K562 (cell line): ENCODE data around the gene RFT1.
"Not testable (repeated sequence)": the region's sequence is repeated elsewhere in the genome, so short reads cannot be mapped to it uniquely, and the experiment has no call there.

Experiments
- AFF1 ChIP-seq, 2 experiments: fragments of 450-650 bp; IDR thresholded peaks; 2 replicates each; pipeline ENCODE4 v1.6.1; 2018; ENCODE audit warnings: mild to moderate bottlenecking in 2 of 2, low read depth in 1 of 2; ENCODE audit not compliant: partially characterized antibody in 2 of 2
- CTCF ChIP-seq, 3 experiments: IDR thresholded peaks in 2 of 3; conservative IDR thresholded peaks in 1 of 3; 2 replicates each; pipeline ENCODE4 v1.5.1; 2011 to 2012; ENCODE audit warnings: low read length in 3 of 3, mild to moderate bottlenecking in 3 of 3, control low read depth in 2 of 3, improper control_type of control experiment in 1 of 3, inconsistent platforms in 1 of 3, low read depth in 1 of 3, mixed read lengths in 1 of 3, moderate library complexity in 1 of 3; ENCODE audit not compliant: insufficient read depth in 2 of 3
- ELF1 ChIP-seq: fragments of 200-800 bp; sonication (Bioruptor generic); IDR thresholded peaks from 2 replicates; pipeline ENCODE4 v1.6.1; 2016; ENCODE audit warnings: missing genetic modification characterization, missing compliant biosample characterization
- GTF3C2 ChIP-seq: IDR thresholded peaks from 3 replicates; pipeline ENCODE4 v1.6.1; 2011; ENCODE audit warnings: borderline replicate concordance, mild to moderate bottlenecking, moderate library complexity; ENCODE audit not compliant: insufficient read length; ENCODE audit errors: extremely low read depth
- RAD21 ChIP-seq, 2 experiments: fragments of 250-450 bp in 1 of 2; fragments of 450-650 bp in 1 of 2; sonication (Bioruptor Pico) in 1 of 2; formaldehyde crosslinking in 1 of 2; IDR thresholded peaks in 1 of 2; conservative IDR thresholded peaks in 1 of 2; 2 replicates each; pipeline versions ENCODE4 v1.4.0 to v1.8.0; 2020 to 2022; ENCODE audit warnings: mild to moderate bottlenecking in 2 of 2, moderate library complexity in 1 of 2
- SIN3A ChIP-seq, 2 experiments: fragments of 150-350 bp in 1 of 2; IDR thresholded peaks; 2 replicates each; pipeline ENCODE4 v1.6.1; 2011 to 2016; ENCODE audit warnings: borderline replicate concordance in 2 of 2, low read depth in 2 of 2, low read length in 2 of 2, mild to moderate bottlenecking in 2 of 2, moderate library complexity in 2 of 2; ENCODE audit not compliant: control insufficient read depth in 1 of 2
- SMARCB1 ChIP-seq: IDR thresholded peaks from 2 replicates; pipeline ENCODE4 v1.6.1; 2011; ENCODE audit warnings: improper control_type of control experiment, low read depth; ENCODE audit not compliant: insufficient read length
- SOX6 ChIP-seq: fragments of 450-650 bp; IDR thresholded peaks from 2 replicates; pipeline ENCODE4 v1.6.1; 2014; ENCODE audit warnings: mild to moderate bottlenecking
- SRF ChIP-seq, 2 experiments: fragments of 250-450, 450-650 bp in 1 of 2; sonication (Bioruptor Pico) in 1 of 2; sonication (generic) in 1 of 2; formaldehyde crosslinking; IDR thresholded peaks; 2 replicates each; pipeline versions ENCODE4 v1.5.0 to v1.5.1; 2020 to 2022; ENCODE audit warnings: mild to moderate bottlenecking in 1 of 2, missing genetic modification reagents in 1 of 2
- TAF15 ChIP-seq: fragments of 200-400 bp; formaldehyde crosslinking; IDR thresholded peaks from 2 replicates; pipeline ENCODE4 v1.6.1; 2017; ENCODE audit warnings: mild to moderate bottlenecking, low read depth, low read length, moderate library complexity
- TCF7L2 ChIP-seq: fragments of 150-350 bp; IDR thresholded peaks from 2 replicates; pipeline ENCODE4 v1.6.1; 2016; ENCODE audit warnings: low read depth, mild to moderate bottlenecking, low read length, moderate library complexity
- TFAM ChIP-seq: fragments of 250-450 bp; sonication (Bioruptor Pico); conservative IDR thresholded peaks from 2 replicates; pipeline ENCODE4 v1.5.0; 2021; ENCODE audit warnings: mild to moderate bottlenecking, moderate library complexity
- ZNF143 ChIP-seq: sonication (generic); formaldehyde crosslinking; IDR thresholded peaks from 2 replicates; pipeline ENCODE4 v1.9.0; 2022; ENCODE audit warnings: mild to moderate bottlenecking, missing genetic modification reagents

- TF ChIP-seq CTCF (IDR thresholded peaks at IDR 0.05 in 2 of 3, conservative IDR thresholded peaks at IDR 0.05 in 1 of 3; ENCODE audit: insufficient read depth in 2 of 3, low read depth in 1 of 3, low read length in 3 of 3); ELF1 (tag); RAD21 (CRISPR knock-in tag; conservative IDR thresholded peaks at IDR 0.05 in 1 of 2, IDR thresholded peaks at IDR 0.05 in 1 of 2); GTF3C2; SIN3A (IDR thresholded peaks at IDR 0.05; ENCODE audit: borderline replicate concordance in 2 of 2, control insufficient read depth in 1 of 2, low read depth in 2 of 2, low read length in 2 of 2); ZNF143 (CRISPR knock-in tag); SMARCB1; AFF1 (IDR thresholded peaks at IDR 0.05; ENCODE audit: low read depth in 1 of 2, partially characterized antibody in 2 of 2); SRF (CRISPR knock-in tag; IDR thresholded peaks at IDR 0.05); TAF15; SOX6; TFAM; TCF7L2: not testable (repeated sequence)
These were observed 76.0 kb downstream of the RFT1 start for GRCh38 chr3:53054233-53054632.
